Measurements from ENCODE around the gene GOLPH3L. TPM values are rescaled to one million over a fixed set of nuclear protein-coding genes. Genes with fewer than 3 reads are reported as not detected.
"Not testable (repeated sequence)": the region's sequence is repeated elsewhere in the genome, so short reads cannot be mapped to it uniquely, and the experiment has no call there.

The GOLPH3L gene
- total RNA-seq (10 to 100 TPM; 18.1 to 20.0 TPM), polyA plus RNA-seq (23.1 TPM)

DNA sequence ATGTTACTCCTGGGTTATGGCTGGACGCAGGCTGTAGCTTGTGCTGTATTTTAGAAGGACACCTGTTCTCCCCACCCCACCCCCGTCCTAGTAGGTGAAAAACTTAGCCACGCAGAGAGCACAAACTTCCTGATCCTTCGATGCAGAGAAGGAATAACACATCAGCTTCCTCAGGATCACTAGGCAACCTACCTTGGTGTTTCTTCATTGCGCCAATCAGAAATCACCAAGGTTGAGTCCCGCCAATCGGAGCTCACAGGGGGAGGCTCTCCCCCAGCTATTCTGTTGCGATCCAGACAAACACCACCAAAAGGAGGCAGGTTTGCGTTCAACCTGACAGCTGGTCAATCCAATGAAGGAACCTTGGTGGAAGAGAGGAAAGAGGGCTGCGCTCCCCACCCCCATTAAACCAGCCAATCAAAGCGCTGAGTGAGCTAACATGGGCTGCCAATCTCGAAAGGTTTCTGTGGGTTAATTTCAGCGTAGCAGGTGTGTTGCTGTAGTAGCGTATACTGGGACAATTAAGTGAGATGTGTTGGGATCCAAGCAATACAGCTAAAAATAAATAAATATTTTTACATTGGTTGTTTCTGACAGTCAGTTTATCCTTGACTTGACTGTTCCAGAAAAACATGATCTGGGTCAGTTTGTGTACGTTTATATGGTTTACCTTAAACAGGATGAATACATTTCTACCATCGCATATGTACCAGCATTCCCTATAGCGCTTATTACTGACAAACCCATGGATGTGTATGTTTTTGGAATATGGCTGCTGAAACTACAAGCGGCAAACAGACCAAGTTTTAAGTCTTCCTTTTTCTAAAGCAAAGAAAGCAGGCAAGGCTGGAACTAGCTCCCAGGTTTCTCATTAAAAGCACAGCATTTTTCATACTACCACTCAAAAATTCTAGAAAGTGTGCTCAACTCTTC is at the start of gene GOLPH3L:
Gene GOLPH3L, minus strand, starts transcription at position 160 of the 933 bp plus-strand sequence. CDS start 2,316 bp downstream, outside the sequence.
- peak; percentile 77 to 94 (median 91) for DNase-seq
- peaks cover 10% of the 10 kb centered on the region for H3K4me1 ChIP-seq (ENCODE audit: insufficient read depth, low read length)
- H3K36me3 ChIP-seq (ENCODE audit: insufficient read depth, low read length) = no peaks in the 10 kb centered on the region
- ChIA-PET CTCF (interaction anchor here (1.0 to 1.8 kb wide), 3 partner anchors 68 to 137 kb away, joined by 3 to 9 read pairs (median 4); partner anchors contain the start of gene ENSA), POLR2A (interaction anchor here (0.6 to 2.0 kb wide), 8 partner anchors 65 to 333 kb away, joined by 3 to 12 read pairs (median 4); partner anchors contain the start of genes ARNT, CTSS, ENSA and MCL1)
- Mint-ChIP-seq H3K36me3 (peaks cover 0 to 30% (median 13%) of the 10 kb centered on the region in 3 donors), H3K4me3 (peak within 1 kb of the TSS; percentile 94 to 100 (median 98)), H3K27me3 (no peaks in the 10 kb centered on the region), H3K27ac (peak within 1 kb of the TSS; percentile 84 to 99 (median 96)), H3K9me3 (no peaks in the 10 kb centered on the region), H3K4me1 (peaks cover 32 to 45% (median 43%) of the 10 kb centered on the region in 3 donors)
- H3K27ac ChIP-seq (ENCODE audit: low read depth, low read length) = peak within 1 kb of the TSS; percentile 85
- H3K4me3 ChIP-seq (ENCODE audit: low read length) = peak within 1 kb of the TSS; percentile 83
- H3K9me3 ChIP-seq (ENCODE audit: low read length) = no peaks in the 10 kb centered on the region
- no peaks in the 10 kb centered on the region for H3K27me3 ChIP-seq (ENCODE audit: insufficient read depth, low read length, poor library complexity, severe bottlenecking)

GRCh38 chr1:150730130-150730721 is 33.3 kb upstream of the GOLPH3L start:
- ChIA-PET CTCF (no interaction called here), POLR2A (interaction anchor here (0.5 kb wide), 1 partner anchor 364 kb away, joined by 7 read pairs; no protein-coding TSS in a partner anchor)
- no peak for DNase-seq
- Histone ChIP-seq H3K36me3 (ENCODE audit: insufficient read depth, low read length) (no peaks in the 10 kb centered on the region), H3K4me3 (ENCODE audit: low read length) (no peak overlapping the region), H3K4me1 (ENCODE audit: insufficient read depth, low read length) (no peaks in the 10 kb centered on the region), H3K27ac (ENCODE audit: low read depth, low read length) (no peak overlapping the region), H3K27me3 (ENCODE audit: insufficient read depth, low read length, poor library complexity, severe bottlenecking) (no peaks in the 10 kb centered on the region), H3K9me3 (ENCODE audit: low read length) (no peaks in the 10 kb centered on the region)
- Mint-ChIP-seq H3K36me3 (peaks cover 0 to 33% (median 8%) of the 10 kb centered on the region in 3 donors), H3K4me3 (no peak overlapping the region), H3K27me3 (peaks cover 0 to 2% of the 10 kb centered on the region in 2 donors), H3K4me1 (no peaks in the 10 kb centered on the region), H3K9me3 (no peaks in the 10 kb centered on the region), H3K27ac (peak overlapping the region in 2 of 8 donors; percentile 1 to 41)

- ChIA-PET POLR2A (no interaction called here), CTCF (no interaction called here)
- Histone ChIP-seq H3K27ac (ENCODE audit: low read depth, low read length) (no peak overlapping the region), H3K36me3 (ENCODE audit: insufficient read depth, low read length) (no peaks in the 10 kb centered on the region), H3K4me1 (ENCODE audit: insufficient read depth, low read length) (no peaks in the 10 kb centered on the region), H3K4me3 (ENCODE audit: low read length) (no peak overlapping the region), H3K27me3 (ENCODE audit: insufficient read depth, low read length, poor library complexity, severe bottlenecking) (no peaks in the 10 kb centered on the region), H3K9me3 (ENCODE audit: low read length) (no peaks in the 10 kb centered on the region)
- no peak for DNase-seq
- no peaks in the 10 kb centered on the region for H3K4me1 Mint-ChIP-seq
- peak overlapping the region in 1 of 8 donors; percentile 32 for H3K27ac Mint-ChIP-seq
- no peaks in the 10 kb centered on the region for H3K9me3 Mint-ChIP-seq
- peak overlapping the region in 1 of 7 donors; percentile 0 for H3K4me3 Mint-ChIP-seq
- H3K27me3 Mint-ChIP-seq = no peaks in the 10 kb centered on the region
- no peaks in the 10 kb centered on the region for H3K36me3 Mint-ChIP-seq
Observed at GRCh38 chr1:150724336-150724735, 27.4 kb upstream of the GOLPH3L start.

DNA sequence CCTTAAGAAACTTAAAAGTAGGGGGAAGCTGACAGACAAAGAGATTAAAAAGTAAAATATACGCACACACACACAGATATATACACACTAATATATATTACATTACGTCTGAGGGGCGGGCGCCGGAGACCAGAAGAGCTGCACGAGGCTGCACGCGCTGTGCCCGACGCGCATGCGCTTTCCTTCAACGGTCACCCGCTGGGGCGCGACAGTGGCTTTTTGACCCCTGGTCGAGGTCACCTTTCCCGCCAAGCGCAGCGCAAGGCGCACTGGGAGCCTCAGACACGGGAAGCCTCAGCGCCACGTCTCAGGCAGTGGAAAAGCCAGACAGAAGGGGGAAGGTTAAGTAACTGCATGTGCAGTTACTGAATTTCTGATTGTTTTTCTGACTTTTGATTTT is 23.7 kb upstream of the GOLPH3L start, which contains the start of gene HORMAD1:
Gene HORMAD1, minus strand, starts transcription at position 193 of the 400 bp plus-strand sequence. CDS start 1,390 bp downstream, outside the sequence.
- Histone ChIP-seq H3K4me3 (ENCODE audit: low read length) (no peak within 1 kb of the TSS), H3K9me3 (ENCODE audit: low read length) (no peaks in the 10 kb centered on the region), H3K36me3 (ENCODE audit: insufficient read depth, low read length) (no peaks in the 10 kb centered on the region), H3K27me3 (ENCODE audit: insufficient read depth, low read length, poor library complexity, severe bottlenecking) (no peaks in the 10 kb centered on the region), H3K4me1 (ENCODE audit: insufficient read depth, low read length) (no peaks in the 10 kb centered on the region), H3K27ac (ENCODE audit: low read depth, low read length) (no peak within 1 kb of the TSS)
- Mint-ChIP-seq H3K36me3 (no peaks in the 10 kb centered on the region), H3K4me3 (no peak within 1 kb of the TSS), H3K27ac (no peak within 1 kb of the TSS), H3K9me3 (no peaks in the 10 kb centered on the region), H3K27me3 (no peaks in the 10 kb centered on the region), H3K4me1 (peaks cover 0 to 6% (median 0%) of the 10 kb centered on the region in 3 donors)
- CTCF ChIA-PET = no interaction called here
- POLR2A ChIA-PET = no interaction called here
- no peak for DNase-seq

DNA sequence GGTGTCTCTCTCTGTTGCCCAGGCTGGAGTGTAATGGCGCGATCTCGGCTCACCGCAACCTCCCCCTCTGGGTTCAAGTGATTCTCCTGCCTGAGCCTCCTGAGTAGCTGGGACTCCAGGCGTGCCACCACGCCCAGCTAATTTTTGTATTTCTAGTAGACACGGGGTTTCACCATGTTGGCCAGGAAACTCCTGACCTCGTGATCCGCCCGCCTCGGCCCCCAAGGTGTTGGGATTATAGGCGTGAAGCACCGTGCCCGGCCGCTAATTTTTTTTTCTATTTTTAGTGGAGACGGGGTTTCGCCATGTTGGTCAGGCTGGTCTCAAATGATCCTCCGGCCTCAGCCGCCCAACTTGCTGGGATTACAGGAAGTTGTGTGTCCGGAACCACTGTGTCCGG is 23.1 kb upstream of the GOLPH3L start:
- Mint-ChIP-seq H3K27ac (no peak overlapping the region), H3K36me3 (no peaks in the 10 kb centered on the region), H3K4me3 (no peak overlapping the region), H3K27me3 (no peaks in the 10 kb centered on the region), H3K4me1 (peaks cover 0 to 6% (median 0%) of the 10 kb centered on the region in 3 donors), H3K9me3 (no peaks in the 10 kb centered on the region)
- no peak for DNase-seq
- no peaks in the 10 kb centered on the region for H3K36me3 ChIP-seq (ENCODE audit: insufficient read depth, low read length)
- H3K27ac ChIP-seq (ENCODE audit: low read depth, low read length) = no peak overlapping the region
- no peak overlapping the region for H3K4me3 ChIP-seq (ENCODE audit: low read length)
- H3K27me3 ChIP-seq (ENCODE audit: insufficient read depth, low read length, poor library complexity, severe bottlenecking) = no peaks in the 10 kb centered on the region
- ChIA-PET POLR2A (no interaction called here), CTCF (no interaction called here)
- H3K4me1 ChIP-seq (ENCODE audit: insufficient read depth, low read length) = no peaks in the 10 kb centered on the region
- H3K9me3 ChIP-seq (ENCODE audit: low read length) = no peaks in the 10 kb centered on the region

DNA sequence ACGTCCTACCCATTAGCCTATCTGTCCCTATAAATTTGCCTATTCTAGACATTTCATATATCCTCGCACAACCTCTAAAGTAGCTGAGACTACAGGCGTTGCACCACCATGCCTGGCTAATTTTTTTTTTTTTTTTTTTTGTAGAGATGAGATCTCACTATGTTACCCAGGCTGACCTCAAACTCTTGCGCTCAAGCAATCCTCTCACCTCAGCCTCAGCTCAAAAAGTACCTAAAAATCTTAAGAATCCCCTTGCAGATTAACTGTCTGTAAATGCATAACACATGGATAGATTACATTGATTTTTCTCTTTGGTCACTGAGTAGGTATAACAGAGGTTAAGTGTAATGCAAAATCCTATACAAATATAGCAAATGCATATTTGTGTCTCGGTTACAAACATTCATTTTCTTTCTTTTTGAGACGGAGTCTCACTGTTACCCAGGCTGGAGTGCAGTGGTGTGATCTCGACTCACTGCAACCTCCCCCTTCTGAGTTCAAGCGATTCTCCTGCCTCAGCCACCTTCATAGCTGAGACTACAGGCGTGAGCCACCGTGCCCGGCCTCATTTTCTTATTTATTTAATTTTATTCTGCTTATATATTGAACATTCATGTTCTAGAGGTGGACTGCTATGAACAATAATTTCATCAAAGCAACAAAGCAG is 21.4 kb upstream of the GOLPH3L start:
- no peak for DNase-seq
- Mint-ChIP-seq H3K27ac (peak overlapping the region in 2 of 8 donors; percentile 10 to 18), H3K9me3 (no peaks in the 10 kb centered on the region), H3K27me3 (no peaks in the 10 kb centered on the region), H3K36me3 (no peaks in the 10 kb centered on the region), H3K4me3 (peak overlapping the region in 2 of 7 donors; percentile 41 to 42), H3K4me1 (peaks cover 0 to 6% (median 0%) of the 10 kb centered on the region in 3 donors)
- Histone ChIP-seq H3K9me3 (ENCODE audit: low read length) (no peaks in the 10 kb centered on the region), H3K27me3 (ENCODE audit: insufficient read depth, low read length, poor library complexity, severe bottlenecking) (no peaks in the 10 kb centered on the region), H3K4me3 (ENCODE audit: low read length) (no peak overlapping the region), H3K36me3 (ENCODE audit: insufficient read depth, low read length) (no peaks in the 10 kb centered on the region), H3K27ac (ENCODE audit: low read depth, low read length) (no peak overlapping the region), H3K4me1 (ENCODE audit: insufficient read depth, low read length) (no peaks in the 10 kb centered on the region)
- POLR2A ChIA-PET = no interaction called here
- CTCF ChIA-PET = no interaction called here

GRCh38 chr1:150709031-150709430 is 12.1 kb upstream of the GOLPH3L start:
- CTCF ChIA-PET; H3K4me1 Mint-ChIP-seq; H3K27ac ChIP-seq (ENCODE audit: low read depth, low read length); H3K27me3 Mint-ChIP-seq; DNase-seq; H3K36me3 Mint-ChIP-seq; H3K27me3 ChIP-seq (ENCODE audit: insufficient read depth, low read length, poor library complexity, severe bottlenecking); H3K4me3 Mint-ChIP-seq; H3K4me1 ChIP-seq (ENCODE audit: insufficient read depth, low read length); POLR2A ChIA-PET; H3K36me3 ChIP-seq (ENCODE audit: insufficient read depth, low read length); H3K27ac Mint-ChIP-seq; H3K9me3 ChIP-seq (ENCODE audit: low read length); H3K9me3 Mint-ChIP-seq; H3K4me3 ChIP-seq (ENCODE audit: low read length): not testable (repeated sequence)
